ENCODE data around the gene MPP7. TPM values are rescaled to one million over a fixed set of nuclear protein-coding genes. Genes with fewer than 3 reads are reported as not detected.
"Not testable (repeated sequence)": the region's sequence is repeated elsewhere in the genome, so short reads cannot be mapped to it uniquely, and the experiment has no call there.

MPP7 gene
- total RNA-seq, 2 donors from 2014 or later, result 10.1 to 16.1 TPM

DNA sequence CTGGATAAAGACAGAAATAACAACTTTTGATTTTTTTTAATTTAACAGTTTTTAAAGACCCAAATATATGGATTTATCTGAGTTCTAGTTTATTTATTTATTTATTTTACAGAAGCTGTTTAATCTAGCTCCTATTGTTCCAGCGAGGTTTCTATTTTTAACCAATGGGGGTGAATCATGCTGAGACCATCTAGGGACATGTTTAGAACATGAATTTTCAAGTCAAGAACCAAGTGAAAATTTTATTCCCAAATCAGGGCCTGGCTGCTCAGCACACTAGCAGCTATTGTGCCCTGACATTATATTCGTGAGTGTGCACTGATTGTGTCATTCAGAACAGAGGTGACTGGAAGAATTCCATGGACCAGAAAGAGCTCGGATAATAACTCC, 24.6 kb upstream of the MPP7 start:
- Histone ChIP-seq H3K36me3 (no peaks in the 10 kb centered on the region), H3K9me3 (no peaks in the 10 kb centered on the region), H3K27me3 (replicated peaks; ENCODE audit: insufficient read depth) (no peaks in the 10 kb centered on the region), H3K27ac (peak overlapping the region; percentile 62 to 66), H3K4me3 (no peak overlapping the region), H3K4me1 (replicated peaks) (no peaks in the 10 kb centered on the region)
- no peak for DNase-seq (ENCODE audit: low spot score)
- 28% methylated on average over 3 of the region's 3 CpGs for WGBS
- intact Hi-C loops (cut with DNase I), result no loop called here
- TF ChIP-seq, protein P1, sequence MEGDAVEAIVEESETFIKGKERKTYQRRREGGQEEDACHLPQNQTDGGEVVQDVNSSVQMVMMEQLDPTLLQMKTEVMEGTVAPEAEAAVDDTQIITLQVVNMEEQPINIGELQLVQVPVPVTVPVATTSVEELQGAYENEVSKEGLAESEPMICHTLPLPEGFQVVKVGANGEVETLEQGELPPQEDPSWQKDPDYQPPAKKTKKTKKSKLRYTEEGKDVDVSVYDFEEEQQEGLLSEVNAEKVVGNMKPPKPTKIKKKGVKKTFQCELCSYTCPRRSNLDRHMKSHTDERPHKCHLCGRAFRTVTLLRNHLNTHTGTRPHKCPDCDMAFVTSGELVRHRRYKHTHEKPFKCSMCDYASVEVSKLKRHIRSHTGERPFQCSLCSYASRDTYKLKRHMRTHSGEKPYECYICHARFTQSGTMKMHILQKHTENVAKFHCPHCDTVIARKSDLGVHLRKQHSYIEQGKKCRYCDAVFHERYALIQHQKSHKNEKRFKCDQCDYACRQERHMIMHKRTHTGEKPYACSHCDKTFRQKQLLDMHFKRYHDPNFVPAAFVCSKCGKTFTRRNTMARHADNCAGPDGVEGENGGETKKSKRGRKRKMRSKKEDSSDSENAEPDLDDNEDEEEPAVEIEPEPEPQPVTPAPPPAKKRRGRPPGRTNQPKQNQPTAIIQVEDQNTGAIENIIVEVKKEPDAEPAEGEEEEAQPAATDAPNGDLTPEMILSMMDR (IDR thresholded peaks at IDR 0.05), result no peak
- TF ChIP-seq POLR2AphosphoS5 (IDR thresholded peaks at IDR 0.05) (no peak), POLR2A (IDR thresholded peaks at IDR 0.05) (no peak)

DNA sequence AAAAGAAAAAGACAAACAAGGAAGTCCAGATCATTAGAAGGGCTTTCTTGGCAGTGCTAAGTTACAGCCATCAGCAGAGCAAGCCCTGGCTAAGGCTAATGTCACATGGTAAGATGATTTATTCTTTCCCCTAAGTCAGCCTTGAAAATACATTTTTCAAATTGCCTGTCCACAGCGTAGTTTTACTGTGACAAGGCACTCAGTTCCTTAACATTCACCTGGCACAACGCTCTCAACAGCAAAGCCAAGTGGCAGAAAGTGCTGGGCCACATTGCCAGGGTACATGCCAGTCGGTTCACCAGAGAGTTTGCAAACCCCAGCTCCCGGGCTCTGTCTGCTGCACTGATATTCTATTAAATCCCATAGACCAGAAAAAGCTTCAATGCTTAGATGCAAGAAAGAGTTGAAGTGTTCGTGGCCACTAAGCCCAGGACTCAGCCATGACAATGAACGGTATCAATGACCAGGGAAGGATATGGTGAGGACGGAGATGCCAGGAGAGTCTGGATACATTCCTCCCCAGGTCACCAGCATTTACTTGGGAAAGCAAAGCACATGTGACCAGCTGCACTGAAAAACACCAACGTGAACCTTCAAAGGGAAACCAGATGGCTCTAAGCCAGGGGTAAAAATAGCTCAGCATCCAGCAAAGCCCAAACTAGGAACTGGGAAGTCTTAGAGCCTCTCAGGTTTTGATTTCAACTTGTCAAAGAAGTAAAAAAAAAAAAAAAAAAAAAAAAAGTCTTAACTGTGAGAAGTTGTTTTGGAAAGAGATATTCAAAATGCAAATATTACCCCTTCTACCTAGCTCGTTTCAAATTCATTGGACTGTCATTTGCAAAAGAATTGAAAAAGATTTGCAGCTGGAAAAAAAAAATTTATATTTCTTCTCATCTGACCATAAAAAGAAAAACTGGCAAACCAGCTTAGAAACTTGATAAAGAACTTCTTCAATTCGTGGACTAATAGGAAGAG, 23.9 kb upstream of the MPP7 start:
- H3K4me1 ChIP-seq (replicated peaks), result no peaks in the 10 kb centered on the region
- H3K27me3 ChIP-seq (replicated peaks; ENCODE audit: insufficient read depth), result no peaks in the 10 kb centered on the region
- DNase-seq (ENCODE audit: low spot score), result peak; percentile 74
- WGBS, result 6% methylated on average over 10 of the region's 10 CpGs
- no peaks in the 10 kb centered on the region for H3K9me3 ChIP-seq
- peak overlapping the region; percentile 62 to 66 for H3K27ac ChIP-seq
- TF ChIP-seq POLR2A (IDR thresholded peaks at IDR 0.05), result no peak
- TF ChIP-seq, protein P1 (IDR thresholded peaks at IDR 0.05), result no peak
- peak; percentile 81 for TF ChIP-seq POLR2AphosphoS5 (IDR thresholded peaks at IDR 0.05)
- no peak overlapping the region for H3K4me3 ChIP-seq
- intact Hi-C loops (cut with DNase I), result no loop called here
- H3K36me3 ChIP-seq, result no peaks in the 10 kb centered on the region

DNA sequence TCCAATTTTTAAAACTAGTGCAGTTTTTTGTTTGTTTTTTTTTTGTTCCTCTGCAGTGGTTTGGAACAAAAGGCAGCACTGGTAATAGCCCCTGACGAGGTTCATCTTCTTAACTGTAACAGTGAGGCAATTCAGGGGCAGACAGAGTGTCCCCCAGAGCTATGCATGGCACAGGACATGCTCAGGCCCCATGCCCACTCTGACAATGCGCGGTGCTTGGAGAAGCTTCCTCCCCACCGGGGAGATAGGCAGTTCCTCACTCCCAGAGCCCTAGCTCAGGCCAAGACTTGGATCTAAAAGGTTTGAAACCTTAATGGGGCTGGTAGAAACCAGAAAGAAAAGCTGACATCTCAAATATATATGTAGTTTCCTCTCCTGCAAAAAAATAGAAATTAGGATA, 17.9 kb upstream of the MPP7 start:
- Histone ChIP-seq H3K4me3 (no peak overlapping the region), H3K9me3 (no peaks in the 10 kb centered on the region), H3K27ac (no peak overlapping the region), H3K27me3 (replicated peaks; ENCODE audit: insufficient read depth) (no peaks in the 10 kb centered on the region), H3K4me1 (replicated peaks) (no peaks in the 10 kb centered on the region), H3K36me3 (no peaks in the 10 kb centered on the region)
- 33% methylated on average over 4 of the region's 4 CpGs for WGBS
- TF ChIP-seq POLR2AphosphoS5 (IDR thresholded peaks at IDR 0.05) (no peak), POLR2A (IDR thresholded peaks at IDR 0.05) (no peak)
- TF ChIP-seq, protein P1 (IDR thresholded peaks at IDR 0.05), result no peak
- intact Hi-C loops (cut with DNase I), result no loop called here
- no peak for DNase-seq (ENCODE audit: low spot score)

DNA sequence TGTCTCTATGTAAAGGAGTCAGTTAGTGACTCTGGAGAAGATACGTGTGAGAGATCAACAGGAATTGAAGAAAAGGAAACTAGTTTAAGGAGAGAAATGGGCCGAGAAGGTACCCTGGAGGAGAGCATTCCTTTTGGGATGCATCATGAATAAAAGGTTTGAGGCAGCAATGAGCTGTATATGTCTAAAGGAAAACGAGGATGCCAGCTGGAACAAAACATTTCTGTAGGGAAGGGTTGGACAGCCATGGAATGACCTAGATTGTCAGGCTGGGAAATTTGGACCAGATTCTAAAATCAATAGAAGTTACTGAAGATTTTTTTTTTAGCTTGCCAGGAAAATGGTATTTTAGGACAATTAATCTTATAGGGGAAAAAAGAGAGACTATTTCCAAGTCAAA, 17.2 kb upstream of the MPP7 start:
- Histone ChIP-seq H3K9me3 (no peaks in the 10 kb centered on the region), H3K27me3 (replicated peaks; ENCODE audit: insufficient read depth) (no peaks in the 10 kb centered on the region), H3K27ac (no peak overlapping the region), H3K4me1 (replicated peaks) (no peaks in the 10 kb centered on the region), H3K4me3 (no peak overlapping the region), H3K36me3 (no peaks in the 10 kb centered on the region)
- intact Hi-C loops (cut with DNase I), result no loop called here
- no peak for DNase-seq (ENCODE audit: low spot score)
- WGBS, result 80% methylated on average over 3 of the region's 3 CpGs
- TF ChIP-seq POLR2A (IDR thresholded peaks at IDR 0.05), result no peak
- TF ChIP-seq, protein P1 (IDR thresholded peaks at IDR 0.05), result no peak
- no peak for TF ChIP-seq POLR2AphosphoS5 (IDR thresholded peaks at IDR 0.05)

DNA sequence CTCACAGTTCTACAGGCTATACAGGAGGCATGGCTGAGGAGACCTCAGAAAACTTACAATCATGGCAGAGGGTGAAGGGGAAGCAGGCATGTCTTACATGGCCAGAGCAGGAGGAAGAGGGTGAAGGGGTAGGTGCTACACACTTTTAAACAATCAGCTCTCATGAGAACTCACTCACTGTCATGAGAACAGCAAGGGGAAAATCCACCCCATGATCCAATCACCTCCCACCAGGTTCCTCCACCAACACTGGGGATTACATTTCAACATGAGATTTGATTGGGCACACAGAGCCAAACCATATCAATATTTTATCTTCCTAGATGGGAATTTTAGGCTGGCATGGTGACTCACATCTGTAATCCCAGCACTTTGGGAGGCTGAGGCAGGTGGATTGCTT, 16.2 kb upstream of the MPP7 start:
- DNase-seq (ENCODE audit: low spot score); H3K36me3 ChIP-seq; H3K27ac ChIP-seq; H3K27me3 ChIP-seq (replicated peaks; ENCODE audit: insufficient read depth); intact Hi-C loops (cut with DNase I); H3K4me3 ChIP-seq; H3K4me1 ChIP-seq (replicated peaks); H3K9me3 ChIP-seq: not testable (repeated sequence)

Measured in prostate gland (tissue), 2 donors.